ENCODE measurements around the gene GSTM4. TPM values are rescaled to one million over a fixed set of nuclear protein-coding genes. Genes with fewer than 3 reads are reported as not detected.
A peak's percentile ranks its signal among the peaks of the same experiment; 100 is the strongest.

The GSTM4 gene
- total and polyA plus RNA-seq, 2 of the 8 experiments (the other 6 are each of a cell fraction or from before 2014, with no cell fraction given) = 11.3 to 31.4 TPM

- Histone ChIP-seq H4K5ac (ENCODE audit: insufficient read length, low read depth, low read length) (peak overlapping the region; percentile 49), H2BK15ac (ENCODE audit: low read length) (no peak overlapping the region), H3K4me1 (replicated peaks in 1 of 4; ENCODE audit: control insufficient read depth in 3 of 4, insufficient read depth in 4 of 4, low read length in 3 of 4) (peaks cover 4 to 23% (median 12%) of the 10 kb centered on the region in 4 experiments), H3K79me1 (ENCODE audit: low read depth, low read length) (peaks cover 15% of the 10 kb centered on the region), H3K4me3 (ENCODE audit: extremely low read depth in 1 of 4, insufficient read depth in 2 of 4, low read depth in 3 of 4, low read length in 4 of 4) (peak overlapping the region; percentile 69 to 85 (median 78); a peak in 5 of 8 replicates), H3K56ac (replicated peaks; ENCODE audit: insufficient read length, low read depth, low read length) (no peak overlapping the region), H2BK120ac (replicated peaks; ENCODE audit: low read depth, low read length) (no peak overlapping the region), H3K9me3 (ENCODE audit: insufficient read depth in 2 of 2, low read depth in 1 of 2, low read length in 1 of 2) (no peaks in the 10 kb centered on the region), H4K20me1 (replicated peaks in 1 of 2; ENCODE audit: control insufficient read depth in 1 of 2, insufficient read depth in 2 of 2, low read length in 2 of 2) (peaks cover 5 to 20% of the 10 kb centered on the region in 2 experiments), H3K18ac (ENCODE audit: extremely low read depth, low read length) (no peak overlapping the region), H3K27me3 (replicated peaks in 1 of 4; ENCODE audit: control insufficient read depth in 3 of 4, extremely low read depth in 1 of 4, insufficient read depth in 3 of 4, low read length in 3 of 4) (no peaks in the 10 kb centered on the region), H2BK12ac (ENCODE audit: low read depth, low read length) (peak overlapping the region; percentile 91; the same call in 1 of the 2 replicates), H2AK5ac (ENCODE audit: low read depth, low read length) (no peak overlapping the region), H3K27ac (ENCODE audit: low read depth, low read length) (no peak overlapping the region; the same call in 1 of the 2 replicates), H2AFZ (ENCODE audit: low read length) (peak overlapping the region; percentile 99), H3K9ac (replicated peaks in 1 of 4; ENCODE audit: extremely low read depth in 1 of 4, low read depth in 3 of 4, low read length in 3 of 4) (peak overlapping the region in 3 of 4 experiments; percentile 43 to 73 (median 60); a peak in 6 of 7 replicates), H4K8ac (ENCODE audit: extremely low read depth, insufficient read depth, low read length) (peak overlapping the region; percentile 85; the same call in 1 of the 2 replicates), H3K23ac (ENCODE audit: insufficient read length) (no peak overlapping the region), H2BK20ac (ENCODE audit: low read length) (no peak overlapping the region), H3K4me2 (ENCODE audit: insufficient read depth in 1 of 2, low read depth in 2 of 2, low read length in 2 of 2) (peak overlapping the region; percentile 91 to 94), H2BK5ac (ENCODE audit: low read depth, low read length) (0 out of 2 replicates have a peak overlapping the region, but pooled peaks have one; percentile 69), H3K36me3 (ENCODE audit: control insufficient read depth in 2 of 4, insufficient read depth in 4 of 4, low read length in 3 of 4) (no peaks in the 10 kb centered on the region), H4K91ac (replicated peaks; ENCODE audit: insufficient read length, low read length) (peak overlapping the region; percentile 76), H3K23me2 (ENCODE audit: low read depth, low read length) (peaks cover 16% of the 10 kb centered on the region), H3K79me2 (ENCODE audit: control insufficient read depth in 1 of 2, insufficient read depth in 2 of 2, low read length in 2 of 2) (peaks cover 0 to 30% of the 10 kb centered on the region in 2 experiments; a peak in 2 of 4 replicates), H3K4ac (replicated peaks; ENCODE audit: insufficient read length, low read depth, low read length) (no peak overlapping the region), H3K14ac (ENCODE audit: insufficient read length) (no peak overlapping the region)
- CTCF ChIA-PET (ENCODE audit: partially characterized antibody) = interaction anchor here (1.0 to 1.7 kb wide), 4 partner anchors 13 to 126 kb away, joined by 3 to 9 read pairs (median 4); no protein-coding TSS in a partner anchor
- no peak for DNase-seq (ENCODE audit: low read depth in 1 of 2, low spot score in 2 of 2)
- FAIRE-seq = no peak
- 60% methylated on average over 9 of the region's 9 CpGs; no CpG with 5 or more reads in 1 of the 2 experiments for WGBS, 2 experiments (ENCODE audit: extremely low coverage in 1 of 2, insufficient coverage in 1 of 2, insufficient read length in 1 of 2, insufficient replicate concordance in 2 of 2, low coverage in 1 of 2, low lambda C conversion rate in 2 of 2, missing lambda C conversion rate in 1 of 2)
- POLR2A ChIA-PET (ENCODE audit: partially characterized antibody) = interaction anchor here (0.6 to 2.5 kb wide), 7 partner anchors 10 to 247 kb away, joined by 3 to 18 read pairs (median 8); partner anchors contain the start of gene GNAI3
Observed at GRCh38 chr1:109618661-109619575, 37.0 kb upstream of the GSTM4 start.
